Measurements from ENCODE around the gene ACKR3.

The ACKR3 gene

GRCh38 chr2:236569573-236569973 is at the start of gene ACKR3:
Gene ACKR3 (plus strand): TSS chr2:236569825. CDS start chr2:236580466, 10,641 bp downstream.
- DNase-seq = no peak

GRCh38 chr2:236521556-236521955 is 48.1 kb upstream of the ACKR3 start:
- no peak for DNase-seq

GRCh38 chr2:236523249-236523648 is 46.4 kb upstream of the ACKR3 start:
- DNase-seq = no peak

GRCh38 chr2:236525411-236525997 is 44.1 kb upstream of the ACKR3 start:
- DNase-seq = no peak

GRCh38 chr2:236526455-236527158 is 43.0 kb upstream of the ACKR3 start:
- DNase-seq = no peak

GRCh38 chr2:236527159-236527630 is 42.4 kb upstream of the ACKR3 start:
- no peak for DNase-seq

- DNase-seq = no peak
Observed at GRCh38 chr2:236529606-236530005, 40.0 kb upstream of the ACKR3 start.

DNA sequence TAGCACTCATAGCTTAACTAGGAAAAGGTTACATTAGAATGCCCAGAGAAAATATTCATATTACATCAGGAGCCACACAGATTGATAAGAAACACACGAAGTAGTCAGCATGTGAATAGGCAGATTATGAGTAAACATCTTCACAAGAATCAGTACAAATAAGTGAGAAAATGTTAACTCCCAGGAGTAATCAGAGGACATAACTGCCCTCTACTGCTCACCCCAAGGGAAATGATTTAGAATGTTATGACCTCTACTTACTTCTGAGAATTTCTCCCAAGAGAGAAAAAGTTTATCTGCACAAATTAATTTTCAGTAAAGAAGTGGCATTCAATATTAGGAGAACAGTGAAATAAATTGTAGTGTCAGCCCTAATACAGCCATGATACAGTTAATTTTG is 39.1 kb upstream of the ACKR3 start:
- no peak for DNase-seq

- DNase-seq = no peak
Observed at GRCh38 chr2:236531195-236531594, 38.4 kb upstream of the ACKR3 start.

GRCh38 chr2:236531996-236532395 is 37.6 kb upstream of the ACKR3 start:
- DNase-seq = no peak

- DNase-seq = no peak
Observed at GRCh38 chr2:236533343-236533742, 36.3 kb upstream of the ACKR3 start.

GRCh38 chr2:236535024-236535423 is 34.6 kb upstream of the ACKR3 start:
- DNase-seq = no peak

DNA sequence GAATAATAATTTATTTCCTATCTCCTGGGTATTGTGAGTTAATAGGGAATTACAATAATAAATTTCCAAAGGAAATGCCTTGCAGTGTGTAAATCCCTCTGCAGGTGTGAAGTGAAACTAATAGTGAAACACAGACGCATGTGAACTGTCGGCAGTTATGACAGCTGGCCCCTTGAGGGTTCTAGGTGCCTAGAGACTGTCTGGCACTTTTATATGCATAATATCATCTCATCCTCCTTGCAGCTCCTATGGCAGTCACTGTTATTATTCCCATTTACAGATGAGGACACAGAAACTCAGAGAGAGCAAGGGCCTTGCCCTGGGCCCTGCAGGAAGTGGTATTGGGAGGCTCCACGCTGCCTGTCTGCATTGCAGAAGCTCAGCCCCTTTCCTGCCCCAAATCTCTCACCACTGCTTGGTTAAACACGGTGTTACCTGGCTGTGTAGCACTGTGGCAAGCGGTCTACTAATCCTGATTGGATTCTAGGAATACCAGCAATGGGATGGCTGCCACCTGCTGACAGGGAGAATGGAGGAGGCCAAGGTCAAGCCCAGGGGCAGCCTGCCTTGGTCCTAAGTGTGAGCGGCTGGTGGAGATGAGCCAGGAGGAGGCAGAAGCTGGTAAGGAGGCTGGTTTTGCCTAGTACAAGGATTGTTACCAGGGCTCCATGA is 32.8 kb upstream of the ACKR3 start:
- DNase-seq = no peak

GRCh38 chr2:236538242-236538641 is 31.4 kb upstream of the ACKR3 start:
- DNase-seq = no peak

DNA sequence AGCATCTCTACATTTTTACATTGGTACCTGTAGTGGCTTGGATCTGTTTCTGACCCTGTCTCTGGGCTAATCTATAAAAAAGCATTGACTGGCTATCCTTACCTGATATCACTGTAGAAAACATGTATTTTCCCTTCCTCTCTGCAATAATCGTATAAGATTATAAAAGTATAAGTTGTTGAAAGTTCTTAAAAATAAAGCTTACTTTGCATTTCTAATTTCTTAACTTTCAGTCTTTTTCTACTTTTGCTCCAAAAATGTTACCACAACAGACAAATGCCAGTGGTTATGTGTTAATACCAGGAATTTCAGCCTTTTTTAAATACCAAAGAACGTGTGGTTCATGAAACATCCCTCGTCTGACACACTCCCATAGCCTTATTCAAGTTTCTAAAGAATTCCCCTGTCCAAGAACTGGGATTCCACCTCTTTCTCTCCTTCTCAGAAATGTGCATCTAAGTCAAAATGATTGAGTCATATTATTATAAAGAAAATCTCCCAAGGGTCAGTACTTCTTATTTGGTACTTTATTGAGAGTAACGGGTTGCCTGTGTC is 28.5 kb upstream of the ACKR3 start:
- DNase-seq = no peak

DNA sequence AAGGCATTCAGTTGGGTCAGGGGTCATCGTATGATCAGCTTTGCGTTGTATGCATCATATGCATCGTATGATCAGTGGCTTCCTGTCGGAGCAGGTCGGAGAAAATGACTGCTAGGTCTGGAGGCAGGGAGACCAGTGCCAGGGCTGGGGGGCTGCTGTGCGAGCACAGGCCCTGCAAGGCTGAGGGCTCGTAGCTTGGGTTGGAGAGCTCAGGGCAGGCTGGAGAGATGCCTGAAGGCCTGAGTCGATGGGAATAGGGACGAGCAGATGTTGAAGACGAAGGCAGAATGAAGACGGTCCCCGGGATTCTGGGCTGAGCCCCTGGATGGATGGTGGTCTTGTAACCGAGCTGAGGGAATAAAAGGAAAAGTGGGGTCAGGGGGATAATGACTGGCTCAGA is 25.3 kb upstream of the ACKR3 start:
- DNase-seq = no peak

DNA sequence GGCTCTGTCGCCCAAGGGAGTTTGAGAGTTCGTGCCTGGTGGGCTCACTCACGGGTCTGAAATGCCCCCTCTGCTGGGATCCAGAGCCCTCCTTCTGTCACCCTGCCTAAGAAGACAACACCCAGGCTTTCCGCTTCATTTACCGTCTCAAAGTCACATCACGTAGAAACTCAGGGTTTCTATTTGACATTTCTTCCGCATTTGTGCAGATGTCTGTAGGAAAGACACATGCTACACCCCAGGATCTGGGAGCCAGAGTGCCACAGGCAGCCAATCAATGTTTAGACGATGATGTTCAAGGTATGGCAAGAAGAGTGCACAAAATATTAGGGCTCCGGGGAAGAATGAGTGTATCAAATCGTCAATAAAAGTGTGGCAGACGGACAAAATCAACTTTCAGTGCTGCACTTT is 24.4 kb upstream of the ACKR3 start:
- DNase-seq = no peak

DNA sequence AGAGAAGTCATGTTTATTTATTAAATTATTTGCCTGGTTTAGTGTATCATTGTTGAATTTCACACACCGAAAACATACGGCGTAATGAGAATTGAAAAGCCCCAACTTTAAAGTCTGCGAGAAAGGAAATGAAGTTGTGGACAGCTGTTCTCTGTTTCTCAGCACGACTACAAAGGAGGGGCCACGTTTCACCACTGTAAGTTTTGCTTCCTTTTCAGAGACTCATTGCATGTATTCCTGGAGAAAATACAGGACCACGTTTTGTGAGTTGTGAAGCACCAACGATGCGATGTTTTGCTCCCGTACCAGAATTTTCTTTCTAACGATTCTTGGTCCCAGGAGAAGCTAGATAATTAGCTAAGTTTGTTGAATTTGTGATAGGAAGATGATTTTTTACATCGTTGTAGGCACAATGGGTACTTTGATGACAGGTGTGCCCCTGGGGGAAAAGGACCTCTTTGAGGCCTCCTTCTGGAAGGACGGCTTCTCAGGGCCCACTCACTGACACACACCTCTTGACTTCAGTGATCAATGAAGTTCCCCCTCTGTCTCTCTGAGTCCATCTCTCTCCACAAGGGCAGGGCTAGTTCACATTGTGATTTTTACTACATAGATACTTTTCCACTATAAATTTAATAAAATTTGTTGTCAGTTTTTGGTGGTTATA is 23.7 kb upstream of the ACKR3 start:
- no peak for DNase-seq

DNA sequence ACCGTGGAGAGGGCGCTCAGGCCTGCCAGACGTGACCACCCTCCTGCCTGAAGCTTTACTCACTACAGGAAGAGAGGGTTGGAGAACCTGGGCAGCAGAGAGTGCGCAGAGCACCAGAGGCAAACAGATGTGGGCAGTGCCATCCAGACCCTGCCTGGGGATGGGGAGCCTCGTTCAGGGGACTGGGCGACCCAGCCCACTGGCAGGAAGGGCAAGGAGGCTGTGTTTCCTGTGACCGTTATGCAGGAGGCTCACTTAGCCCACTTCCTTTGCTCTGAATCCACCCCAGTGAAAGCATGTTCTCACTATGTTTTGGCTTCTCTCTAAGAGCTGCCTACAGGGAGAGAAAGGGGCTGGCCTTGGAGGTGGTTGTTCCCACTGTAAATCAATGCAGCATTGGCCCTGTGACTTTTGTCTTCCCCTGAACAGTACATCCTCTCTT is 23.0 kb upstream of the ACKR3 start:
- no peak for DNase-seq

- DNase-seq = no peak
Observed at GRCh38 chr2:236547725-236548124, 21.9 kb upstream of the ACKR3 start.

- no peak for DNase-seq
Observed at GRCh38 chr2:236548179-236548921, 21.3 kb upstream of the ACKR3 start.

GRCh38 chr2:236549165-236549564 is 20.5 kb upstream of the ACKR3 start:
- DNase-seq = no peak
